Ammon's horn (tissue), 1 donor: ENCODE measurements around the gene S100A6.
"Not testable (repeated sequence)": the region's sequence is repeated elsewhere in the genome, so short reads cannot be mapped to it uniquely, and the experiment has no call there.

Experiments used
- DNase-seq: peaks from one replicate; pipeline ENCODE4 v3.0.0-alpha.2; 2016; ENCODE audit warnings: low spot score

S100A6 gene

GRCh38 chr1:153563991-153564390 is 28.2 kb upstream of the S100A6 start:
- DNase-seq, result no peak

GRCh38 chr1:153563483-153563901 is 27.7 kb upstream of the S100A6 start:
- DNase-seq, result no peak

- DNase-seq, result not testable (repeated sequence)
These were observed 26.2 kb upstream of the S100A6 start for GRCh38 chr1:153562021-153562420.

GRCh38 chr1:153561466-153561985 is 25.7 kb upstream of the S100A6 start:
- no peak for DNase-seq

GRCh38 chr1:153560771-153561465 is 25.1 kb upstream of the S100A6 start:
- no peak for DNase-seq

GRCh38 chr1:153560241-153560640 is 24.4 kb upstream of the S100A6 start:
- DNase-seq, result no peak

- DNase-seq, result no peak
These were observed 22.1 kb upstream of the S100A6 start for GRCh38 chr1:153557877-153558276.

- DNase-seq, result no peak
These were observed 20.6 kb upstream of the S100A6 start for GRCh38 chr1:153556348-153556747.

GRCh38 chr1:153553830-153554541 is 18.2 kb upstream of the S100A6 start:
- no peak for DNase-seq

GRCh38 chr1:153553096-153553495 is 17.3 kb upstream of the S100A6 start:
- DNase-seq, result no peak

GRCh38 chr1:153552335-153552734 is 16.5 kb upstream of the S100A6 start:
- DNase-seq, result no peak

GRCh38 chr1:153550827-153551500 is 15.2 kb upstream of the S100A6 start:
- DNase-seq, result no peak

GRCh38 chr1:153550398-153550758 is 14.6 kb upstream of the S100A6 start:
- DNase-seq, result no peak

- no peak for DNase-seq
These were observed 14.1 kb upstream of the S100A6 start for GRCh38 chr1:153549741-153550397.

GRCh38 chr1:153548722-153549688 is 13.2 kb upstream of the S100A6 start, which contains the start of gene S100A3:
TSS of gene S100A3 (minus strand) at chr1:153549258. CDS start at chr1:153548485, 773 bp downstream.
- DNase-seq, result no peak

GRCh38 chr1:153547560-153548551 is 12.1 kb upstream of the S100A6 start:
- no peak for DNase-seq

- no peak for DNase-seq
These were observed 11.2 kb upstream of the S100A6 start for GRCh38 chr1:153546796-153547559.

GRCh38 chr1:153546371-153546770 is 10.6 kb upstream of the S100A6 start:
- DNase-seq, result no peak
